ENCODE data around the gene GADD45GIP1. TPM values are rescaled to one million over a fixed set of nuclear protein-coding genes. Genes with fewer than 3 reads are reported as not detected.

The GADD45GIP1 gene
- total RNA-seq, 2 experiments from 2014 or later, result 12.1 to 12.8 TPM

DNA sequence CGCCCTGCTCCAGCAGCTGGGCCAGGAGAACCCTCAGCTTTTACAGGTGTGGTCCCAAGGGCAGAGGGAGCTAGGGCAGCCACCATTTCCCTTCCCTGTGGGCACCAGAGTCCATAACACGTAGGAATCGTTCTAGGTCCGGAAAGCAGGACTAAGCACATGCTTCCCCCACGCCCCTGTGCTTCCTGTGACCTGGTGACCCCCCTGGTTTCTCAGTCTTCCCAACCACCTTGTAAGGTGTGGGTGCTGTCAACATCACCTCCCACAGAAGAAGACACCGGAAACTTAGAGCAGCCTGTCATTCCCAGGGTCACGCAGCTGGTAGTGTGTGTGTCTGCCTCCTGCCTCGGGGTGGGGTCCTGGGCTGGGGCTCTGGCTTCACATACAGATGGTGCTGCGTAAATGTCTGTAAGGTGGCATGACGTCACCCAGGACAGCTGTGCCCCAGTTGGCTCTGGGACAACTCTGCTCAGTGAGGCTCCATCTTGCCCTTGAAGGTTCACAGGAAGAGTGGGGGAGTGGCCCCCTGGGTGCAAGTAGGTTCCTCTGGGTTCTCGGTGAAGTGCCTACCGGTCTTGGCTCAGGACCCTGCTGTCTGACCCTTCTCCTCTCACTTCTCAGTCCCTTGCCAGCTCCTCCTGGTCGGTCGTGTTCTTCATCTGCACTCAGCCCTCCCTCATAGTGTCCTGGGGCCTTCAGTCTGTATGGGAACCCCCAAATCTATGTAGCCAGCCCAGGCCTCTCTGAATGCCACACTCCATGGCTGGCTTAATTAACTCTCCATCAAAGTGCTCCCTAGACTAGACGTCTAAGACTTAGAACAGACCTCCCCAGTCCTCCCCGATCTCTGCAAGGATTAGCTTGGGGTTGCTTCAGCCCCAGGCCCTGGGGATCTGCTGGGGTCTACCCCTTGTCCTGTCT, 7.4 kb downstream of the GADD45GIP1 start:
- Histone ChIP-seq H3K4me1 (ENCODE audit: insufficient read depth, low read length) (peaks cover 41% of the 10 kb centered on the region), H3K4me3 (ENCODE audit: low read length) (no peak overlapping the region), H3K27me3 (ENCODE audit: control insufficient read depth in 1 of 2, insufficient read depth in 2 of 2, low read length in 2 of 2) (no peaks in the 10 kb centered on the region), H3K9me3 (ENCODE audit: control insufficient read depth in 1 of 2, insufficient read depth in 1 of 2, low read length in 2 of 2) (no peaks in the 10 kb centered on the region), H3K36me3 (ENCODE audit: insufficient read depth, low read length) (peaks cover 70% of the 10 kb centered on the region), H3K27ac (ENCODE audit: low read depth in 1 of 2, low read length in 2 of 2) (no peak overlapping the region)
- POLR2A ChIA-PET, result interaction anchor here (0.5 kb wide), 1 partner anchor 1518 kb away, joined by 3 read pairs; no protein-coding TSS in a partner anchor
- CTCF ChIA-PET, result interaction anchor here (2.4 kb wide), 1 partner anchor 16 kb away, joined by 7 read pairs; no protein-coding TSS in a partner anchor
- Mint-ChIP-seq H3K9me3 (no peaks in the 10 kb centered on the region), H3K27ac (peak overlapping the region; percentile 36), H3K36me3 (ENCODE audit: low read depth) (peaks cover 93% of the 10 kb centered on the region), H3K27me3 (peaks cover 4% of the 10 kb centered on the region), H3K4me3 (peak overlapping the region; percentile 61), H3K4me1 (ENCODE audit: low read depth) (peaks cover 31% of the 10 kb centered on the region)
- no peak for DNase-seq
- ATAC-seq (ENCODE audit: poor library complexity), result no peak
- intact Hi-C loops (cut with DNase I, micrococcal nuclease), result no loop called here
- TF ChIP-seq, protein P1, sequence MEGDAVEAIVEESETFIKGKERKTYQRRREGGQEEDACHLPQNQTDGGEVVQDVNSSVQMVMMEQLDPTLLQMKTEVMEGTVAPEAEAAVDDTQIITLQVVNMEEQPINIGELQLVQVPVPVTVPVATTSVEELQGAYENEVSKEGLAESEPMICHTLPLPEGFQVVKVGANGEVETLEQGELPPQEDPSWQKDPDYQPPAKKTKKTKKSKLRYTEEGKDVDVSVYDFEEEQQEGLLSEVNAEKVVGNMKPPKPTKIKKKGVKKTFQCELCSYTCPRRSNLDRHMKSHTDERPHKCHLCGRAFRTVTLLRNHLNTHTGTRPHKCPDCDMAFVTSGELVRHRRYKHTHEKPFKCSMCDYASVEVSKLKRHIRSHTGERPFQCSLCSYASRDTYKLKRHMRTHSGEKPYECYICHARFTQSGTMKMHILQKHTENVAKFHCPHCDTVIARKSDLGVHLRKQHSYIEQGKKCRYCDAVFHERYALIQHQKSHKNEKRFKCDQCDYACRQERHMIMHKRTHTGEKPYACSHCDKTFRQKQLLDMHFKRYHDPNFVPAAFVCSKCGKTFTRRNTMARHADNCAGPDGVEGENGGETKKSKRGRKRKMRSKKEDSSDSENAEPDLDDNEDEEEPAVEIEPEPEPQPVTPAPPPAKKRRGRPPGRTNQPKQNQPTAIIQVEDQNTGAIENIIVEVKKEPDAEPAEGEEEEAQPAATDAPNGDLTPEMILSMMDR (IDR thresholded peaks at IDR 0.05), result no peak

DNA sequence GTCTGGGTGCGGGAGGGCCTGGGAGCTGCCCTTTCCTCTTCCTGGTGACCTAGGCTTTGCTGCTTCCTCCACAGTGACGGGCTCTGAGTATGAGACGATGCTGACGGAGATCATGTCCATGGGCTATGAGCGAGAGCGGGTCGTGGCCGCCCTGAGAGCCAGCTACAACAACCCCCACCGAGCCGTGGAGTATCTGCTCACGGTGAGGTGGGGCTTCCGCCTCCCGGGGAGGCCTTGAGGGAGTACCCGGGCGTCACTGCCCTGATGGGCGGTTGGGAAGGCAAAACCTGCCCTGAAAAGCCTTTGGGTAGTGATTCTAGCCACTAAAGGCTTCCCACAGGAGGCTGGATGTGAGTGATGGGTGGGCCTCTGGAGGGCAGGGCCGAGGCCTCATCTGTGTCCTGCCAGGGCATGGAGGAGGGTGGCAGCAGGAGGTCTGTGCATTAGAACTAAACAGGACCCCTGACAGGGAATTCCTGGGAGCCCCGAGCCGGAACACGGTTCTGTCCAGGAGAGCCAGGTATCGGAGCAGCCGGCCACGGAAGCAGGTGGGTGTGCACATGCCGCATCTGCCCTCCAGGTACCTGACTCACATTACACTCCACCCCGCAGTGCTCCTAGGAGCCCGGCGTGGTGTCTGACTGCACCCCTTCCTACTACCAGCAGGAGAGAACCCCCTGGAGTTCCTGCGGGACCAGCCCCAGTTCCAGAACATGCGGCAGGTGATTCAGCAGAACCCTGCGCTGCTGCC, 8.2 kb downstream of the GADD45GIP1 start:
- Histone ChIP-seq H3K27ac (ENCODE audit: low read depth in 1 of 2, low read length in 2 of 2) (no peak overlapping the region), H3K9me3 (ENCODE audit: control insufficient read depth in 1 of 2, insufficient read depth in 1 of 2, low read length in 2 of 2) (peaks cover 0 to under 1% of the 10 kb centered on the region in 2 experiments), H3K4me3 (ENCODE audit: low read length) (no peak overlapping the region), H3K4me1 (ENCODE audit: insufficient read depth, low read length) (peaks cover 41% of the 10 kb centered on the region), H3K27me3 (ENCODE audit: control insufficient read depth in 1 of 2, insufficient read depth in 2 of 2, low read length in 2 of 2) (no peaks in the 10 kb centered on the region), H3K36me3 (ENCODE audit: insufficient read depth, low read length) (peaks cover 69% of the 10 kb centered on the region)
- Mint-ChIP-seq H3K27me3 (peaks cover 4% of the 10 kb centered on the region), H3K4me1 (ENCODE audit: low read depth) (peaks cover 29% of the 10 kb centered on the region), H3K36me3 (ENCODE audit: low read depth) (peaks cover 93% of the 10 kb centered on the region), H3K9me3 (no peaks in the 10 kb centered on the region), H3K4me3 (peak overlapping the region; percentile 45), H3K27ac (peak overlapping the region; percentile 47)
- TF ChIP-seq, protein P1 (IDR thresholded peaks at IDR 0.05), result no peak
- ChIA-PET POLR2A (interaction anchor here (0.5 to 1.5 kb wide), 2 partner anchors 16 to 1519 kb away, joined by 3 to 5 read pairs; partner anchors contain the start of gene FARSA), CTCF (interaction anchor here (0.6 to 2.4 kb wide), 2 partner anchors 17 to 313 kb away, joined by 4 to 7 read pairs; no protein-coding TSS in a partner anchor)
- intact Hi-C loops (cut with DNase I, micrococcal nuclease), result no loop called here
- DNase-seq (no peak), ATAC-seq (ENCODE audit: poor library complexity) (no peak)

Measured in CD4-positive, alpha-beta T cell (primary cell).